Measurements from ENCODE around the gene DHX34.

DNA sequence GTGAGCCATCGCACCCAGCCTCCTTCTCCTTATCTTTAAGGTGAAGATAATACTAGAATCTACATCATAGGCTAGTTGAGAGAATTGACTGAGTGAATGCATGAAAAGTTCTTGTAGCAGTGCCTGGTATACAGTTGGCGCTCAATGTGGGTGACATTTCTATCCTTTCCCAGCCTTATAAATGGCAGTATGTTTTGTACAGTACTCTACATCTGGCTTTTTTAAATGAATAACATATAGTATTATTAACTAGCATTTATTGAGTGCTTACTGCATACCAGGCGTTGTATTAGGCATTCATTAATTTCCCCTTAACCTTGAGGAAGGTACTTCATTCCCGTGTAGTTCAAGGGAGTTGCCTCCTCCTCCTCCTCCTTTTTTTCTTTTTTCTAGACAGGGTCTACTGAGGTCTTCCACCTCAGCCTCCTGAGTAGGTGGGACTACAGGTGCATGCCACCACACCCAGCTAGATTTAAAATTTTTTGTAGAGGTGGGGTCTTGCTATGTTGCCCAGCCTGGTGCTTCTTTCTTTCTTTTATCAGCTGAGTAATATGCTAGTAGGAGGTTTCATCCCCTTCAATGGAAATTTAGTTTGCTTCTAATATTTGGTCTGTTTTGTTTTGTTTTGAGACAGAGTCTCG lies 36.6 kb upstream of the DHX34 start:
- TF ChIP-seq ZNF274 (IDR thresholded peaks at IDR 0.05; ENCODE audit: low read depth, low read length) = no peak
- no peak for TF ChIP-seq YY1 (IDR thresholded peaks at IDR 0.05; ENCODE audit: insufficient read depth, insufficient read length)

Measured in NT2/D1 (cell line).